Liver (tissue), 3 donors: ENCODE measurements around the gene GRM3.

Experiments used
- EGR1 ChIP-seq, 2 donors: IDR thresholded peaks; 2 replicates each; pipeline ENCODE4 v1.6.1; 2016 to 2018; ENCODE audit warnings: antibody characterized with exemption in 2 of 2, low read depth in 2 of 2
- HNF4G ChIP-seq: IDR thresholded peaks from 2 replicates; pipeline ENCODE4 v1.6.1; 2016; ENCODE audit warnings: antibody characterized with exemption
- JUND ChIP-seq, 2 donors: IDR thresholded peaks; 2 replicates each; pipeline ENCODE4 v1.6.1; 2016; ENCODE audit warnings: antibody characterized with exemption in 2 of 2
- RAD21 ChIP-seq, 2 donors: IDR thresholded peaks; 2 replicates each; pipeline ENCODE4 v1.6.1; 2016; ENCODE audit warnings: antibody characterized with exemption in 2 of 2, mild to moderate bottlenecking in 2 of 2
- RXRA ChIP-seq, 2 donors: IDR thresholded peaks; 2 replicates each; pipeline ENCODE4 v1.6.1; 2017 to 2018; ENCODE audit warnings: antibody characterized with exemption in 2 of 2, mild to moderate bottlenecking in 1 of 2
- SP1 ChIP-seq: IDR thresholded peaks from 2 replicates; pipeline ENCODE4 v1.6.1; 2018; ENCODE audit warnings: antibody characterized with exemption, mild to moderate bottlenecking
- TAF1 ChIP-seq: conservative IDR thresholded peaks from 2 replicates; pipeline ENCODE4 v1.6.1; 2016; ENCODE audit warnings: antibody characterized with exemption, mild to moderate bottlenecking
- YY1 ChIP-seq: IDR thresholded peaks from 2 replicates; pipeline ENCODE4 v1.6.1; 2016; ENCODE audit warnings: antibody characterized with exemption, mild to moderate bottlenecking
- TF ChIP-seq, protein P1 (sequence below): fragments of 150-350 bp; IDR thresholded peaks from 2 replicates; pipeline ENCODE4 v1.5.1; 2017; ENCODE audit warnings: improper control_type of control experiment, low read depth, low read length; ENCODE audit not compliant: missing input control
- donor health status: healthy.
- donor health status: healthy.

- TF ChIP-seq, protein P1, sequence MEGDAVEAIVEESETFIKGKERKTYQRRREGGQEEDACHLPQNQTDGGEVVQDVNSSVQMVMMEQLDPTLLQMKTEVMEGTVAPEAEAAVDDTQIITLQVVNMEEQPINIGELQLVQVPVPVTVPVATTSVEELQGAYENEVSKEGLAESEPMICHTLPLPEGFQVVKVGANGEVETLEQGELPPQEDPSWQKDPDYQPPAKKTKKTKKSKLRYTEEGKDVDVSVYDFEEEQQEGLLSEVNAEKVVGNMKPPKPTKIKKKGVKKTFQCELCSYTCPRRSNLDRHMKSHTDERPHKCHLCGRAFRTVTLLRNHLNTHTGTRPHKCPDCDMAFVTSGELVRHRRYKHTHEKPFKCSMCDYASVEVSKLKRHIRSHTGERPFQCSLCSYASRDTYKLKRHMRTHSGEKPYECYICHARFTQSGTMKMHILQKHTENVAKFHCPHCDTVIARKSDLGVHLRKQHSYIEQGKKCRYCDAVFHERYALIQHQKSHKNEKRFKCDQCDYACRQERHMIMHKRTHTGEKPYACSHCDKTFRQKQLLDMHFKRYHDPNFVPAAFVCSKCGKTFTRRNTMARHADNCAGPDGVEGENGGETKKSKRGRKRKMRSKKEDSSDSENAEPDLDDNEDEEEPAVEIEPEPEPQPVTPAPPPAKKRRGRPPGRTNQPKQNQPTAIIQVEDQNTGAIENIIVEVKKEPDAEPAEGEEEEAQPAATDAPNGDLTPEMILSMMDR, result no peak
- TF ChIP-seq JUND (IDR thresholded peaks at IDR 0.05) (no peak), EGR1 (IDR thresholded peaks at IDR 0.05; ENCODE audit: low read depth in 2 of 2) (no peak), TAF1 (no peak), SP1 (no peak), RXRA (IDR thresholded peaks at IDR 0.05) (no peak), RAD21 (IDR thresholded peaks at IDR 0.05) (no peak), YY1 (no peak), HNF4G (no peak)
Measured at GRCh38 chr7:86660950-86661462, 17.3 kb downstream of the GRM3 start.
